ENCODE measurements around the gene EXOC6B.

- TF ChIP-seq EZH2 (IDR thresholded peaks at IDR 0.05; ENCODE audit: insufficient read depth, poor library complexity, severe bottlenecking) (no peak), EZH2phosphoT487 (IDR thresholded peaks at IDR 0.05; ENCODE audit: insufficient read depth, low read depth) (no peak)
These were observed 550.7 kb downstream of the EXOC6B start for GRCh38 chr2:72275084-72275483.
